Left hindlimb (tissue), 1 donor: ENCODE data around the gene ARHGAP11A.
"Not testable (repeated sequence)": the region's sequence is repeated elsewhere in the genome, so short reads cannot be mapped to it uniquely, and the experiment has no call there.

Source experiments
- DNase-seq: peaks from one replicate; pipeline ENCODE4 v3.0.0-alpha.2; 2018

Gene ARHGAP11A, protein sequence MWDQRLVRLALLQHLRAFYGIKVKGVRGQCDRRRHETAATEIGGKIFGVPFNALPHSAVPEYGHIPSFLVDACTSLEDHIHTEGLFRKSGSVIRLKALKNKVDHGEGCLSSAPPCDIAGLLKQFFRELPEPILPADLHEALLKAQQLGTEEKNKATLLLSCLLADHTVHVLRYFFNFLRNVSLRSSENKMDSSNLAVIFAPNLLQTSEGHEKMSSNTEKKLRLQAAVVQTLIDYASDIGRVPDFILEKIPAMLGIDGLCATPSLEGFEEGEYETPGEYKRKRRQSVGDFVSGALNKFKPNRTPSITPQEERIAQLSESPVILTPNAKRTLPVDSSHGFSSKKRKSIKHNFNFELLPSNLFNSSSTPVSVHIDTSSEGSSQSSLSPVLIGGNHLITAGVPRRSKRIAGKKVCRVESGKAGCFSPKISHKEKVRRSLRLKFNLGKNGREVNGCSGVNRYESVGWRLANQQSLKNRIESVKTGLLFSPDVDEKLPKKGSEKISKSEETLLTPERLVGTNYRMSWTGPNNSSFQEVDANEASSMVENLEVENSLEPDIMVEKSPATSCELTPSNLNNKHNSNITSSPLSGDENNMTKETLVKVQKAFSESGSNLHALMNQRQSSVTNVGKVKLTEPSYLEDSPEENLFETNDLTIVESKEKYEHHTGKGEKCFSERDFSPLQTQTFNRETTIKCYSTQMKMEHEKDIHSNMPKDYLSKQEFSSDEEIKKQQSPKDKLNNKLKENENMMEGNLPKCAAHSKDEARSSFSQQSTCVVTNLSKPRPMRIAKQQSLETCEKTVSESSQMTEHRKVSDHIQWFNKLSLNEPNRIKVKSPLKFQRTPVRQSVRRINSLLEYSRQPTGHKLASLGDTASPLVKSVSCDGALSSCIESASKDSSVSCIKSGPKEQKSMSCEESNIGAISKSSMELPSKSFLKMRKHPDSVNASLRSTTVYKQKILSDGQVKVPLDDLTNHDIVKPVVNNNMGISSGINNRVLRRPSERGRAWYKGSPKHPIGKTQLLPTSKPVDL

DNA sequence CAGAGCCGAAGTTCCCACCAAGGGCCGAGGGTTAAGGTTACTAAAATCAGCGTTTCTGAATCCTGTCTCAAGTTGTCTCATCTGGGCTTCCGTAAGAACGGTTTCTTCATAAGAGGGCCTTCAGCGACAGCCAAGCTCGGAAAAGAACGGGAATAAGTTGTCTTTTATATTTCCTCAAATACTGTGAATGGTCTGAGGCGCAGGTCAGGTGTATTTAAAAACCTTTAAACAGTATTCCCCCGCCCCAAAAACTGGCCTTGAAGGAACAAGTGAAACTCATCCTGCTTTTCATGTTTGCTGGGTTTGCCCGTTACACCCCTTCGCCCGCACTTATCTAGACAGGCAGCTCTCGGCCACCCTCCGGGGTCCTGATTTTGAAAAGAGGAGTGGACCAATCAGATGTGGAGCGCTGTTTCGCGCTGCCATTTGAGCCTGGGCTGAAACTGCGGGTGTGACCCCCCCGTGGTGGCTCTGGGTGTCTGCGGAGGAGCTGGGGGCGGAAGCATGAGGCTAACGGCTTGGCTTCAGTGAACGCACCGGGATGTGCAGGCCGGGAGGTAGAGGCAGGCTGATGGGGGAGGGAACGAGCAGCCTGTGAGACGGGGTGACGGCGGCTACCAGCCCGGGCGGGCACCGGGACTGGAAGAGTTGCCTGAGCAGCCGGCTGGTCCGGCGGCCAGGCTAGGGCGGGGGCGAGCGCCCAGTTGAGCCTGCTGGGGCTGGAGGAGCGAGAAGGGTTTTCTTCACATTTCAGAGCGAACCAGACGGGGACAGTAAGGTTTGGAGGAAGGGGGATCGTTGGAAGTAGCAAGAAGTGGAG lies at the start of gene ARHGAP11A:
Gene ARHGAP11A, plus strand, starts transcription at position 454 of the 820 bp plus-strand sequence. CDS start 708 bp downstream, outside the sequence.
- peak; percentile 86 for DNase-seq

DNA sequence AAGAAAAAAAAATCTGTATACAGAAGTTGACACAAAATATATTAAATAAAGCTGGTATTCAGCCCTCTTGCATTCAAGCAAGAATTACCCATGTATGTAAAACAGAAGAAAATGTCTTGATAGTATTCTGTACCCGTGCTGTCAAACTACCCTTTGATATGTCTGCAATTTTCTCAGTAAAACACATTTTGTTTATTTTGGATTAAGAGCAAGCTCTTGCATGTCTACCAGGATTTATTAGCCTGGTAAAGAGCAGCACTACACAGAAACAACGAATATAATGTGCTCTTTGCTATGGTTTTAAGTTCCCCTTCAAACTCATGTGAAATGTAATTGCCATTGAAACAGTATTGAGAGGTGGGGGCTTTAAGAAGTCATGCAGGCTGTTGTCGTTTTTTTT lies 46.3 kb upstream of the ARHGAP11A start:
- DNase-seq, result not testable (repeated sequence)

DNA sequence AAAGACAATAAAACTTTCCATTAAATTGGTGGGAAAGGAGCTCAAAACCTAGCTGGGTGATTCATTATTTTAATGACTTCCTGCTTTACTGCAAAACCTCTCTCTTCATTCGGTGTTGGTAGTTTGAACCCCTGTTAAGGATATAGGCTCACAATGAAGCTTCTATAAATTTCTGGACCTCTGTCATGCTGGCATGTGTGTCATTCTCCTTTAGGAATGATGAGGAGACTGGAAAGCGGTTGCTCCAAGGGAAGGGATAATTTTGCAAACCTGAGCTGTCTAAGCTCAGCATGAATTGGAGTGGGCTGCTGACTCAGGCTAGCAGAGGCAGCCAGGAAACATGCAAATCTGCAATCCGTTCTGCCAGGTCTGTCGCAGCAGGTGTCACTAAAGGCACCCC lies 36.8 kb upstream of the ARHGAP11A start:
- not testable (repeated sequence) for DNase-seq

DNA sequence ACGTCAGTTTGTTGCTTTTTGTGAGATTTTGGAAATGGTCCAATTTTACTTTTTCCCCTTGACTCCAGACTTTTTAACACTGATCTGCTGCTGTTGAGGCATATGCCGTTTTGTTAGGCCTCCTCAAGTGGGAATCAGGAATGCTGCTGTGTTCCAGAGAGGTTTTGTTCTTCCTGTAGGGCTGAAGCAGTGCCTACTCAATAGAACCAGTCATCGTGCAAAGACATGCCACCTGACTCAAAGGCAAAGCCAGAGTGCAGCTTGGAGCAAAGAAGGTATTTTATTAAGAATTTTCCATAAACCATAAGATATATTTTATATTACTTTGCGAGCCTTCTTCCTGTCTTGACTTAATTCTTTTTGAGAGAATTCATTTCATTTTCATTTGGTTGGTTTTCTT lies 29.5 kb upstream of the ARHGAP11A start:
- not testable (repeated sequence) for DNase-seq

DNA sequence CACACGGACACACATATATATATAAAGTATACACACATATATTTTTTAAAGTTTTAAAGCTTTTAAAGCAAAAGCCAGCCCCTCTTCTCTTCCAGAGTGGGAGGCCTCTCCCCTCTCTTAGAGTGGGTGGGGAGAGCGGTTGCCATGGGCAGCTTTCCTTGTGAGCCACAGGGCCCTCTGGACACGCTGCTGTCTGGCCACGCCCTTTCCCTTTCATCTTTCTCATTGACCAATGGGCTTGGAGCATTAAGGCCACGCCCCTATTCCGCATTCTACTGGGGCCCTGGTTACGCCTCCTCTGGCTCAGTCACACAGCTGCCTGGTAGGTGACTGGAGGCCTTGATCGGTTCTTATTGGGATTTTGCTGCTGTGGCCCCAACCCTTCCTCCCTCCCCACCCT lies 22.2 kb upstream of the ARHGAP11A start, which contains the start of gene GOLGA8N:
Gene GOLGA8N, plus strand, starts transcription at position 306 of the 400 bp plus-strand sequence.
- not testable (repeated sequence) for DNase-seq

DNA sequence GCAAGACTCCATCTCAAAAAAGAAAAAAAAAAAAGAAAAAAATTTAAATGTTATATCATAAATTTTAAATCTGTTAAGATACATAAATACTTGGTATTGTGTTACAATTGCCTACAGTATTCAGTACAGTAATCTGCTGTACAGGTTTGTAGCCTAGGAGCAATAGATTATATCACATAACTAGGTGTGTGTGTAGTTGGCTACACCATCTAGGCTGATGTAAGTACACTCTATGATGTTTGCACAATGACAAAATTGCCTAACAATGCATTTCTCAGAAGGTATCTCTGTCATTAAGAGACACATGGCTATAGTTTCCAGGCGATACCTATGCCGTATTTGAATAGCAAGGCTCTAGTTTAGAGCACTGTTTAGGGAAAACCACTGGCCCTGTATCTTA lies 5.8 kb upstream of the ARHGAP11A start:
- DNase-seq, result not testable (repeated sequence)

DNA sequence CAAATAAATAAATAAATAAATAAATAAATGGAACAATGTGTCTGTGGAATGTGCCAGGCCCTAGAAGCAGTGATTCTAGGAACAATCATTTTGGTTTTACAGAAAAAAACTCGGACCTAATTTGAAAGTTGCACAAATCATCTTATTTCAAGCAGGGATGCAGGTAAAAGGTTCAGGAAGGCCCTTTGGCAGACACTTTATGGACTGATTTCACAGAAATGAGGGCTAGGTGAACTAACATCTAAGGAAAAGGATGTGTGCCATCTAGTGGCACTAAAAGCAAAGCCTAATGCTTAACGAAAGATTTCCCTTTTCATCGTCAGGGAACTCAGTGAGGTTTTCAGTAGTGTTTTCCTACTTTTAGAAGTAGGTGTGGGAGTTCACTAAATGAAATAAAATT lies 4.6 kb upstream of the ARHGAP11A start:
- not testable (repeated sequence) for DNase-seq

DNA sequence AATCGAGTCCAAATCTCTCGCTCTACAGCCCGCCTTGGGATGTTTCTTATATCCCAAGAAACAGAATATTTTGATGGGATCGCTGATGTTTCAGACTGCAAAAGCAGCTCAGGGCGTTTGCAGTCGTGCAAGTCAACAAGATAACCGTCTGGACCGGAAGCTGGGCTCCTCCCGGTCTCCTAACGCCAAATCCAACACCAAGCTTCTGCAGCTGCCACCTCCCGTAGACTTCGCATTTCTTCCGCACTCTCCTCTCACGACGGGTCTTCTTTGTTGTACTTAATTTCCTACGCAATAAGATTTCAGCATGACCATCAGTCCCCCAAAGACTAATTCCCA lies 623 bp upstream of the ARHGAP11A start:
- not testable (repeated sequence) for DNase-seq

DNA sequence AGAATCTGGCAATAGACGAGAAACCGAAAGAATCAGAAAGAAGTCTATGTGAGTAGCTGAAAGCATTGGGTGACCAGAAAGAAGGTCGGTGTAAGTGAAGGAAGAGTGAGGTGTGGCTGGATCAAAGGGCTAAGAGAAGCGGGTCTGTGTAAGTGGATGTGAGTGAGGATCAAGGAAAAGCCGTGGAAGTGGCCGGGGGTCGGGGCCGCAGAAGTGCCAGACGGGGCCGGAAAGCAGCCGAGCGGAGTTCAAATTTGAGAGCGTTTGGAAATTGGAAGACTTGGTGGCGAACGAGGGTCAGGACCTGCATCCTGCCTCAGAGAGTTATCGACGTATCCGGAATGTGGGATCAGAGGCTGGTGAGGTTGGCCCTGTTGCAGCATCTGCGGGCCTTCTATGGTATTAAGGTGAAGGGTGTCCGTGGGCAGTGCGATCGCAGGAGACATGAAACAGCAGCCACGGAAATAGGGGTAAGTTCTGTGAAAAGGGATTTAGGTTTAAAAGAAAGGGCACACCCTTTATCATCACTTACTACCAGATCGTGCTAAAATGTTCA lies 645 bp downstream of the ARHGAP11A start:
- DNase-seq, result peak; percentile 30

DNA sequence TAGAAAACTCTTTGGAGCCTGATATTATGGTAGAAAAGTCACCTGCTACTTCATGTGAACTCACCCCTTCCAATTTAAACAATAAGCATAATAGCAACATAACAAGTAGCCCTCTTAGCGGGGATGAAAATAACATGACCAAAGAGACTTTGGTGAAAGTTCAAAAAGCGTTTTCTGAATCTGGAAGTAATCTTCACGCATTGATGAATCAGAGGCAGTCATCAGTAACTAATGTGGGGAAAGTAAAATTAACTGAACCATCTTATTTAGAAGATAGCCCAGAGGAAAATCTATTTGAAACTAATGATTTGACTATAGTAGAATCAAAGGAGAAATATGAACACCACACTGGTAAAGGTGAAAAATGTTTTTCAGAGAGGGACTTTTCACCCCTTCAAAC lies 21.1 kb downstream of the ARHGAP11A start:
- no peak for DNase-seq

DNA sequence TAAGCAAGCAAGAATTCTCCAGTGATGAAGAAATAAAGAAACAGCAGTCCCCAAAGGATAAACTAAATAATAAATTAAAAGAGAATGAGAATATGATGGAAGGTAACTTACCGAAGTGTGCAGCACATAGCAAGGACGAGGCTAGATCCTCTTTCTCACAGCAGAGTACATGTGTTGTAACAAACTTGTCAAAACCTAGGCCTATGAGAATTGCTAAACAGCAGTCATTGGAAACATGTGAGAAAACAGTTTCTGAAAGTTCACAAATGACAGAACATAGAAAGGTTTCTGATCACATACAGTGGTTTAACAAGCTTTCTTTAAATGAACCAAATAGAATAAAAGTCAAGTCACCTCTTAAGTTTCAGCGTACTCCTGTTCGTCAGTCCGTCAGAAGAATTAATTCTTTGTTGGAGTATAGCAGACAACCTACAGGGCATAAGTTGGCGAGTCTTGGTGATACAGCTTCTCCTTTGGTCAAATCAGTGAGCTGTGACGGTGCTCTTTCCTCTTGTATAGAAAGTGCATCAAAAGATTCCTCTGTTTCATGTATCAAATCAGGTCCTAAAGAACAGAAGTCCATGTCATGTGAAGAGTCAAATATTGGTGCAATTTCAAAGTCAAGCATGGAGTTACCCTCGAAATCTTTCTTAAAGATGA lies 21.7 kb downstream of the ARHGAP11A start:
- no peak for DNase-seq

DNA sequence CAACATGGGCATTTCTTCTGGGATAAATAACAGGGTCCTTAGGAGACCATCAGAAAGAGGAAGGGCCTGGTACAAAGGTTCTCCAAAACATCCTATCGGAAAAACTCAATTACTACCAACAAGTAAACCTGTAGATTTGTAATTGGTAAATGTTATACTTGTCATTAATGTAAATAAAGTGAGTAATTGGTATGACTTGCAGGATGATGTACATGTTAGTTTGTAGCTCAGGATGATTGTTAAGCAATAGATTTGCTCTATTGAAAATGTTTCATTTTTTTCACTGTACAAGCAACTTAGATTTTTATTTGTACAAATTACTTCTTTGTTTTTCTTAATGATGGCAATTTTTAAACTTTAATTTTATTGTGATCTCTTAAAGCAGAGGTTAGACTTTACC lies 22.4 kb downstream of the ARHGAP11A start:
- no peak for DNase-seq

DNA sequence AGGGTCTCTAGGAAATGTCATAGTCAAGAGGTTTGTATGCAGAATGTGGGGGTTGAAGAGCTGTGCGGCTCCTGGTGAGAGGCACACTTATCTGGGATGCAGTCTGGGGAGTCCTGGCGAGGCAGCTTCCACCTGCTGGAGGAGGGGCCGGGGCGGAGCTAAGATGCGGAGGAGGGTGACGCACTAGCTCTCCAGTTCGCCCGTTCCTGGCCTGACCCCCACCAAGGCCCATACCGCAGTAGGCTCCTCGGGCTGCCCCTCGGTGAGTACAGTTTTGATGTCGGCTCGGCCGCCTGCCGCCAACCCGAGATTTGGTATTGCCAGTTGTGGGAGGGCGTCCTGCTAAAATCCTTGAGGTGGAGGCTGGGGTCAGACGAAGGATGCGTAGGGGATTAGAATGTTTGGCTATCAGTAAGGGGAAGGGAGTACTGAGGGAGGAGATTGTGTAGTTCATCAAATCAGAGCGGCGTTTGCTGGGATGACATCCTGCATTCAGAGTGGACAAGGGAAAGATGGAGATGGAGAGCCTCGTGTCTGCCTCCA lies 26.3 kb downstream of the ARHGAP11A start, which contains the start of gene SCG5:
Gene SCG5, plus strand, starts transcription at position 194 of the 543 bp plus-strand sequence. CDS start 1,883 bp downstream, outside the sequence.
- DNase-seq, result peak; percentile 68

DNA sequence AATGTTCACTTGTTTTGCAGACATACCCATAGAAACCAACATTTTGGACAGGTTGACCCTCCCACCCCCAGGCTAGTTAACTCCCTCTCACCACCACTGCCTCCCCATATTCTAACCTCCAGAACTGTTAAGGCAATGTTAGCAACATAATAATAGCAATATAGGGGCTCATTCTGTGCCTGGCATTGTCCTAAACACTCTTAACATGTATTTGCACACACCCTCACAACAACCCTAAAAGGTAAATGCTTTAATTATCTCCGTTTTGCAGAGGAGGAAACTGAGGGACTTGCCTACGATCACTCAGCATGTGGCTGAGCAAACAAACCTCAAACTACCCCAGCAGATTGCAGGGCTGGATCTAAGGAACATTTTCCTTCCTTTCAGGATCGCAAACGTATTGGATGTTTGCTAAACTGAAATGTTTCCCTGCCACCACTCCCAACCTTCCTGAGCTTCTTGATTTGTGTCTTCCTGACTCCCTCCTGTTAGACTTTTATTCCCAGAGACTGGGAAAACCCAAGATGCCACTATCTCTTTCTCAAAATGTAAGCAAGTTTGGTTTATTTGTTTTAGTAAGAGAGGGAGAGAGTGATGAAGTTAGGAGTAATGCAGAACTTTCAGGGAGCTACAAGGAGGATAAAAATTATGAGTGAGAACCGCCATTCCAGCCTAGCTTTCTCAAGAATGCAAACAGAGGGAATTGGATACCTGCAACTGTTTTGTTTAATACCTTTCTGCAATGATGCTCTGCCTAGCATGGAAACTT lies 27.5 kb downstream of the ARHGAP11A start:
- DNase-seq, result no peak

DNA sequence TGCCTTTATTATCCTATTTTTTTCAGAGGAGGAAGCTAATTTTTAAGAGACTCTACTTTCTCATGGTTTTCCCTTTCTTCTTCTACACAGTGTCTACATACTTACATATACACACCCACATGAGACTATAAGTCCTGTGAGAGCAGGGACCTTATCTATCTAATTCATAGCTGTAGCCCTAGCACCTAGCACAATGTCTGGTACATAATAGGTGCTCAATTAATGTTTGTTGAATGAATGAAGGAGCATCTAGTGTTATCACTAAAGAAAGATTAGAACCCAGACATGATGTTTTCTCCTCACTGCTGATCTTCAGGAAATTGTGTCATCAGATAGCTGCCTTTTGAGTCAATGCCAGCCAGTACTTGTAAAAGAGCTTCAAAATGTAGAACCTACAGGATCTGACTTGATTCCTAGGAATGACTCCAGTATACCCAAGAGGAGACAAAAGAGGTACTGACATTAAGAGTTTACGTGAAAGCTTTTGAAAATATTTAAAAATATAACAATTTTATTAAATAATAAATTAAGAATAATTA lies 28.7 kb downstream of the ARHGAP11A start:
- no peak for DNase-seq

DNA sequence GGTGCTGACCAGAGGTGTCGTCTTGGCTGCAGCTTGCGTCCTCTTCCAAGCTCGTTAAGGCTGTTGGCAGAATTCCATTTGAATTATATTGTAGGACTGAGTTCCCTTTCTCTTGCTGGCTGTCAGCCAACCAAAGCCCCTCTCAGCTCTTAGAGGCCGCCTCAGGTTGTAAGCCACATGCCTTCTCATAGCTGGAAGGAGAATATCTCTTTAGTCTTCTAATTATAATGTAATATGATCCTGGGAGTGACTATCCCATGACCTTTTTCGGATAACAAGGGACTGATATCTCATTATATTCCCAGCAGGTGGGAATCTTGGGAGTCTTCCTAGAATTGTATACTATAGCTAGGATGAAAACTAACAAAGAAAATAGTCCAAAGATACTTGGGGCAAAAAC lies 31.0 kb downstream of the ARHGAP11A start:
- DNase-seq, result no peak

DNA sequence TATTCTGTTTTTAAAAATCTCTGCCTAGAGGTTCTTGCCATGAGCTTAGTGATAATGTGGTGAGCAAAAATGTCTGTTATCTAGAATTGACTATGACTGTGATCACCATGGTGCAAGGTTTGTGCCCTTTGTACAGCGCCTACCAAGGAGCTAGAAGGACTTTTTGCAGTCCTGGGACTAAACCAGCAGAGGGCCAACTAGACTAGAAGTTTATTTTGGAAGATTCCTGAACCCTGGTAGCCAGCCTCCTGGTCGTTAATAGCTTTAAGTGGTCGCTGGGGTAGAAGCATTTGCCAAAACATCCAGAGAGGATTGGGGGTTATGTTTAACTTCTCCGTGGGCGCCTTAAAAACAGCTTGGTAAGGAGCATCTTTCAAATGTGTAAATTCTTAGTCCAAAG lies 34.0 kb downstream of the ARHGAP11A start:
- DNase-seq, result no peak

DNA sequence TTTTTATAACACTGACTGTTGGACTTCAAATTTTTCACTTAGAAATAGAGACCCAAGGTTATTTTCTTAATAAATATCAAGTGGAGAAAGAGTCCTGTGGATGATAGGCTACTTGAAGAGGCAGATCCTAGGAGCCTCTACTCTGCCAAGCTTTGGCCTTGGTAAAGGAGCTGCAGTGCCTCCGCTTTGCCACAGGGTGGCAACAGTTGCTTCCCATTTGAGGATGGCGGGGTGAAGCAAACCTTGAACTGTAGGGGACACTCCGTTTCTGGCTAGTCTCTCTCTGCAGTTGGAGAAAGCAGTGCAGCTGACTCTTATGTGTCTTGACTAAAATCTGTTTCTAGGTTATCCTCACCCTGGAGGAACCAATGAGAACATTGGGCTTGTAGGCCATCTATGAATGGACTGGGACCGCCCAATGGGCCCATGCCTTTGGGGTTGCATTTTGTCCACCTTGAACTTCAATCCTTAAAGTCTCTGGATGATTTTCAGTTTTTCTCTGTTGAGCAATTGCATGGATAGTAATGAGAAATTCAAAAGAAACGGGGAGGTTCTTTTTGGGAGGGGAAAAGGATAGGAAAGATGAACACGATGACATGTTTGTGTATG lies 36.0 kb downstream of the ARHGAP11A start:
- DNase-seq, result peak; percentile 56

DNA sequence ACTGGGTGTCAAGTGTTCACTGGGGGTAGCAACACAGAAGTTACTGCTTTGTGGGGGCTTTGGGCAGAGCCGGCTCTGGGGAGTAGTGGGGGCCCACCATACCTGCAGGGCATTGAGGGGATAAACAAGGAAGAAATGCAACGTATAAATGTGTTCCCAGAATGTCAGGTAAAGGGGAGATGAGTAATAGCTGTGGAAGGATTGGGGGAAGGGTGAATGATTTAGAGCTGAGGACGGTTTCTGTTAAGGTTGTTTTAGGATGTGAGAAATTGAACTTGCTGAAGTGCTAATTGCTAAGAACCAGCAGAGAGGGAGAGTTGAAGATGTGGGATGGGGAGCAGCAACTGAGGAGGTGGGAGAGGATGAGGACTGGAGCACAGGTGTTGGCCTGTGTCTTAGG lies 36.9 kb downstream of the ARHGAP11A start:
- no peak for DNase-seq

DNA sequence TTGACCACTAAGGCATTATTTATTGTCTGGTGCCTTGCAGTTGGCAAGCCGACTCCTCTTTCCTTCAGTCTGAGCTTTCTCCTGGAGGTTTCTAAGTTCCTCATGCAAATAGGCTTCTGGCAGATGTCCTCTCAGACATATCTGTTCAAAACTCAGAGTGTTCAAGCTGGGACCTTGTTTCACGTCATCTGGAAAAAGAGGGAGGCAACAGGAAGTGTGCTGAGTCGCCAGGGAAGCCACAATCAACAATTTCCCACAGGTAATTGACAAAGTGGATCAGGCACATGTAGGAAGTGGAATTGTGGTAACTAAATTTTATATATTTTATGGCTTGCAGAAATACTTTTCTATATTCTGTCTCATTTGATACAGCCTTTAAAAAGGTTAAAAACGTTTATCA lies 40.8 kb downstream of the ARHGAP11A start:
- DNase-seq, result no peak
